DND-41 (cell line): ENCODE data around the gene PTGIR.

Experiments
- EZH2 ChIP-seq: IDR thresholded peaks from 3 replicates; pipeline ENCODE4 v1.6.1; 2012; ENCODE audit warnings: borderline replicate concordance, low read depth, mild to moderate bottlenecking, moderate library complexity, low read length, inconsistent platforms; ENCODE audit not compliant: severe bottlenecking
- TF ChIP-seq, protein P1 (sequence below): IDR thresholded peaks from 2 replicates; pipeline ENCODE4 v1.5.1; 2012; ENCODE audit warnings: borderline replicate concordance, low read length, moderate library complexity, mild to moderate bottlenecking; ENCODE audit not compliant: poor library complexity, severe bottlenecking; ENCODE audit errors: extremely low read depth

DNA sequence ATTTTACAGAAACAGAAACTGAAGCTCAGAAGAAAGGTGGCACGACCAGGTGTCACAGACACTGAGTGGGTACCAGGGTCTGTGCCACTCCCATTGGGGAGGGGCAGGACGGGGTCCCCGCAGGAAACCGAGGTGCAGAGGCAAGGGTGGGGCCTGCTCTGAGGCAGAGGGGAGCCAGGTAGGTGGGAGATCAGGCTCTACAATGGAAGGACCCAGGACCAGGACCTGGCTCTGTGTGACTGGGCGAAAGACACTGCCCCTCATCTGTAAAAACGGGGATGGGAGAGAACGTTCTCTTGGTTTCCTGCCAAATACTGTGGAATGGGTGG lies 2.8 kb downstream of the PTGIR start:
- TF ChIP-seq, protein P1, sequence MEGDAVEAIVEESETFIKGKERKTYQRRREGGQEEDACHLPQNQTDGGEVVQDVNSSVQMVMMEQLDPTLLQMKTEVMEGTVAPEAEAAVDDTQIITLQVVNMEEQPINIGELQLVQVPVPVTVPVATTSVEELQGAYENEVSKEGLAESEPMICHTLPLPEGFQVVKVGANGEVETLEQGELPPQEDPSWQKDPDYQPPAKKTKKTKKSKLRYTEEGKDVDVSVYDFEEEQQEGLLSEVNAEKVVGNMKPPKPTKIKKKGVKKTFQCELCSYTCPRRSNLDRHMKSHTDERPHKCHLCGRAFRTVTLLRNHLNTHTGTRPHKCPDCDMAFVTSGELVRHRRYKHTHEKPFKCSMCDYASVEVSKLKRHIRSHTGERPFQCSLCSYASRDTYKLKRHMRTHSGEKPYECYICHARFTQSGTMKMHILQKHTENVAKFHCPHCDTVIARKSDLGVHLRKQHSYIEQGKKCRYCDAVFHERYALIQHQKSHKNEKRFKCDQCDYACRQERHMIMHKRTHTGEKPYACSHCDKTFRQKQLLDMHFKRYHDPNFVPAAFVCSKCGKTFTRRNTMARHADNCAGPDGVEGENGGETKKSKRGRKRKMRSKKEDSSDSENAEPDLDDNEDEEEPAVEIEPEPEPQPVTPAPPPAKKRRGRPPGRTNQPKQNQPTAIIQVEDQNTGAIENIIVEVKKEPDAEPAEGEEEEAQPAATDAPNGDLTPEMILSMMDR, result no peak
- no peak for TF ChIP-seq EZH2
